Activated CD4-positive, alpha-beta T cell treated with anti-CD3 and anti-CD28 coated beads, Interleukin-2, amount 10 ng/mL, durations not matched to agents 24 days and 14 days (primary cell): ENCODE data around the gene OSBPL5. TPM values are rescaled to one million over a fixed set of nuclear protein-coding genes. Genes with fewer than 3 reads are reported as not detected.
"Not testable (repeated sequence)": the region's sequence is repeated elsewhere in the genome, so short reads cannot be mapped to it uniquely, and the experiment has no call there.

Experiments
- DNase-seq: peaks from one replicate; pipeline ENCODE4 v3.0.0; 2022
- H3K27ac Mint-ChIP-seq: one replicate; pipeline ENCODE4 v1.8.0; 2022; ENCODE audit warnings: mild to moderate bottlenecking, mixed read lengths
- H3K27me3 Mint-ChIP-seq: one replicate; pipeline ENCODE4 v1.8.0; 2022; ENCODE audit warnings: mixed read lengths
- H3K36me3 Mint-ChIP-seq: one replicate; pipeline ENCODE4 v1.8.0; 2022; ENCODE audit warnings: low read depth, mild to moderate bottlenecking, mixed read lengths
- H3K4me1 Mint-ChIP-seq: one replicate; pipeline ENCODE4 v1.8.0; 2021; ENCODE audit warnings: mixed read lengths
- H3K4me3 Mint-ChIP-seq: one replicate; pipeline ENCODE4 v1.8.0; 2022; ENCODE audit warnings: mild to moderate bottlenecking, moderate library complexity, mixed read lengths
- H3K9me3 Mint-ChIP-seq: one replicate; pipeline ENCODE4 v1.8.0; 2021; ENCODE audit warnings: mixed read lengths
- intact Hi-C: fragments of 100-400 bp; cut with micrococcal nuclease; formaldehyde crosslinking; loops from one replicate; pipeline ENCODE4 v1.15.1; 2023
- total RNA-seq: library from RNA; stranded (reverse); gene quantifications from 2 replicates; pipeline ENCODE4 v1.2.3, GENCODE V29; 2022

OSBPL5 gene
- total RNA-seq, 1 donor from 2014 or later = 3.4 TPM

- DNase-seq = no peak
- Mint-ChIP-seq H3K36me3 (no peaks in the 10 kb centered on the region), H3K9me3 (peaks cover 13% of the 10 kb centered on the region), H3K27me3 (peaks cover 7% of the 10 kb centered on the region), H3K4me3 (no peak overlapping the region), H3K4me1 (no peaks in the 10 kb centered on the region), H3K27ac (no peak overlapping the region)
- intact Hi-C loops = no loop called here
These were observed 13.2 kb upstream of the OSBPL5 start for GRCh38 chr11:3178349-3178748.

DNA sequence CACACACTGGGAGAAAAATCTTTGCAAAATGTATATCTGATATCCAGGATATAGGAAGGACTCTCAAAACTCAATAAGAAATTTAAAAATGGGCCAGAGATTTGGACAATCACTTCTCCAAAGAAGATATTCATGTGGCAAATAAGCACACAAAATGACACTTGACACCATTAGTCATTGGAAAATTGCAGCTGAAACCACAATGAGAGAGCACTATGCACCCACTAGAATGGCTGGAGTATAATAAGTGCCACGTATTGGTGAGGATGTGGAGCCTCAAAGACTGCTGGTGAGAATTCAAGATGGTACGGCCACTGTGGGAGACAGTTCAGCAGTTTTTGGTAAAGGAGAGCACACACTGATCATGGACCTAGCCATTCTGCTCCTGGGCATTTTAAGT, 12.8 kb upstream of the OSBPL5 start:
- H3K27ac Mint-ChIP-seq = no peak overlapping the region
- H3K4me3 Mint-ChIP-seq = no peak overlapping the region
- no peak for DNase-seq
- H3K27me3 Mint-ChIP-seq = peaks cover 7% of the 10 kb centered on the region
- peaks cover 13% of the 10 kb centered on the region for H3K9me3 Mint-ChIP-seq
- no peaks in the 10 kb centered on the region for H3K36me3 Mint-ChIP-seq
- intact Hi-C loops = no loop called here
- H3K4me1 Mint-ChIP-seq = no peaks in the 10 kb centered on the region

DNA sequence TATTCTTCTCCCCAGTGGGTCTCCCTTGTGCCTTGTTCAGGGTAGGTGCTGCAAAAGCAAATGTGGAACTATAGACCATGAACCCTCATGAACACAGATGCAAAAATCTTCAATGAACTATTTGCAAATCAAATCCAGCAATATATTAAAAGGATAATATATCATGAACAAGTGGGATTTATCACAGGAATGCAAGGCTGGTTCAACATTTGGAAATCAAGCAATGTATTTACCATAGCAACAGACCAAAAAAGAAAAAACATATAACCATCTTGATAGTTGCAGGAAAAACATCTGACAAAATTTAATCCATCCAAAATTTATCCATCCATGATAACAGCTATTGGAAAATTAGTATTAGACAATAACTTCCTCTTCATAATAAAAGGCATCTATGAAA, 11.4 kb upstream of the OSBPL5 start:
- Mint-ChIP-seq H3K27me3 (peaks cover 11% of the 10 kb centered on the region), H3K9me3 (peaks cover 13% of the 10 kb centered on the region), H3K36me3 (no peaks in the 10 kb centered on the region), H3K4me1 (no peaks in the 10 kb centered on the region), H3K27ac (no peak overlapping the region), H3K4me3 (no peak overlapping the region)
- intact Hi-C loops = no loop called here
- DNase-seq = no peak

DNA sequence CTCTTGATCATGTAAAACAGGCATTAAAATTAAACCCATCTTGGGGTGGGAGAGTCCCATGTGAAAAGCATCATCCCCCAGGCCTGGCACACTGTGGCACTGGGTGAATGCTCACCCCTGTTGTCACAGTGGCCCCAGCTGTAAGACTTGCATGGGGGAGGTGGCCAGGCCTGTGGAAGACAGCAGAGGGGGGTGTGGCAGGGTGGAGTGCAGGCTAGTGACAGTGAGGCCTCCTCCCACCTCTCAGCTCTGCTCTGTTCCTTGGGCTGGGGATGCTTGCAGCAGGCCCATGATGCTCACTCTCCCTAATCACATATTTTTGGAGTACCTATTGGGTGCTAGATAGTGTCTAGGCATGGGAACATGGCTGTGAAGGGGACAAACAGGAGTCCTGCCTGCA, 10.1 kb upstream of the OSBPL5 start:
- Mint-ChIP-seq H3K4me1 (peaks cover under 1% of the 10 kb centered on the region), H3K4me3 (no peak overlapping the region), H3K27ac (no peak overlapping the region), H3K27me3 (peaks cover 11% of the 10 kb centered on the region), H3K9me3 (peaks cover 13% of the 10 kb centered on the region), H3K36me3 (no peaks in the 10 kb centered on the region)
- intact Hi-C loops = no loop called here
- DNase-seq = no peak

GRCh38 chr11:3174387-3174786, 9.3 kb upstream of the OSBPL5 start:
- Mint-ChIP-seq H3K9me3 (peaks cover 13% of the 10 kb centered on the region), H3K27me3 (peaks cover 17% of the 10 kb centered on the region), H3K4me1 (peaks cover 6% of the 10 kb centered on the region), H3K27ac (no peak overlapping the region), H3K4me3 (no peak overlapping the region), H3K36me3 (no peaks in the 10 kb centered on the region)
- intact Hi-C loops = no loop called here
- DNase-seq = no peak

GRCh38 chr11:3173795-3174194, 8.7 kb upstream of the OSBPL5 start:
- Mint-ChIP-seq H3K27ac (no peak overlapping the region), H3K9me3 (peaks cover 13% of the 10 kb centered on the region), H3K27me3 (peaks cover 21% of the 10 kb centered on the region), H3K36me3 (no peaks in the 10 kb centered on the region), H3K4me3 (no peak overlapping the region), H3K4me1 (peaks cover 8% of the 10 kb centered on the region)
- intact Hi-C loops = no loop called here
- no peak for DNase-seq

DNA sequence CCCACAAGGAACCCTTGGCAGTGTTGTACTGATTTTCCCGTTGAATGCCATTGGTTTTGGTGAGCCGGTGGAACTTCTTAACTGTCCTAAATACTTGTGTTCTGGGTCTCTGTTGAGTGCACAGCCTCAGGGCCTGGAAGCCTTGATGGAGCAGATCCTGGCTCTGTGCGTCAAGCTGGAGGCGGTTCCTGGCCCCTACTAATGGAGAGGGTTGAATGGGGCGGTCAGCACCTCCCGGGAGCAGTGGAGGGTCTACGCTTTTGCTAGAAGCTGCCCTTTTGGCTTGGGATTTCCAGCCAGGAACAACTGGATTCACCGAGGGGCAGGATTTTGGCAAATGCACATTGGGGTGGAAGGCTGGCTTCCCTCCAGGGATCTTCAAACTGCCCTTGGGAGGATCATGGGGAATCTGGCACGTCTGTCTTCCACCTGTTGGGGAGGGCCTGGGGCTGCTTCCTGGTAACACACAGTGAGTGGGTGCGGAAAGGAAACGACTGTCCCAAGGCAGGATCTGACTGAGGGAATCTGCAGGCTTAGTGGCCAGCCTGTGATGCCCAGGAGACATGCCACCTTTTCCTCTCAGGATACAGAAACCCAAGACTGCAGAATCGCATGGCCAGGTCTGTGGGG, 6.9 kb upstream of the OSBPL5 start:
- Mint-ChIP-seq H3K27me3 (peaks cover 28% of the 10 kb centered on the region), H3K4me3 (no peak overlapping the region), H3K36me3 (no peaks in the 10 kb centered on the region), H3K27ac (no peak overlapping the region), H3K9me3 (peaks cover 10% of the 10 kb centered on the region), H3K4me1 (peaks cover 8% of the 10 kb centered on the region)
- intact Hi-C loops = no loop called here
- DNase-seq = no peak

DNA sequence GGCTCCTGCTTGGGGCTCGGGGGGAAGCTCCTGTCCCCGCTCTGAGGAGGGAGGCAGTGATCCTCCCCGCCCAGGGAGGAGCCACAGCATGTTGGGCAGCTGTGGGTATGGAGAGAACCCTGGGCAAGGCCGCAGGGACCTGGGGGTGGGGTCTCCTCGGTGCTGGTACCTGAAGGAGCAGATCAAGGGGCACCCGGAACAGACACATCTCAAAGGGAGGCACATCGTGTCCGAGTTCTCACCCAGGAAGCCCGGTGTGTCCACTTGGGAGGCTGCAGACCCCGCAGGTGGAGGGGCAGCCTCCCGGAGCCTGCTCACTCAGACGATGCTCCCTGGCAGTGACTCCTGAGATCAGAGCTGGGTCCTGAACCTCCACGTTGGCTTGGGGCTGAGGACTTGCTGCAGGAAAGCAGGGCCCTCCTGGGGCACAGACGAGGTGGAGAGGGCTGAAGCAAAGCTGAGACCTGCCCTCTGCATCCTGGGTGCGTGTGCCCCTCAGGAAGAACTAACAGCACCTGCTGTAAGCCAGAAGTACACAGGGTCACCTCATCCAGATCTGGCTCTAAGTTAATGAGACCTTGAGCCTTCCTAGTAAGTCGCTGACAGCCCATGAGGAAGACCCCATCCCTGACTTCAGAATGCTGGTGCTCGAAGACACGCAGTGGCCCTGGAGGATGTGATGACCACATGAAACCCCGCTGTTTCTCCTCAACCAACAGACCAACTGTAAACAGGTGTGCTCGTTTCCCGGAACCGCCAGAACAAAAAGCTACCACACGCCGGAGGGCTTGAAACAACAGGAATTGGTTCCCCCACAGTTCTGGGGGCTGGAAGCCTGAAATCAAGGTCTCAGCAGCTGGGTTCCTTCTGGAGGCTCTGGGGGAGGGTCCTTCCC, 5.9 kb upstream of the OSBPL5 start:
- Mint-ChIP-seq H3K9me3 (peaks cover 4% of the 10 kb centered on the region), H3K4me1 (peaks cover 8% of the 10 kb centered on the region), H3K36me3 (no peaks in the 10 kb centered on the region), H3K27ac (no peak overlapping the region), H3K27me3 (peaks cover 26% of the 10 kb centered on the region), H3K4me3 (no peak overlapping the region)
- intact Hi-C loops = no loop called here
- no peak for DNase-seq

DNA sequence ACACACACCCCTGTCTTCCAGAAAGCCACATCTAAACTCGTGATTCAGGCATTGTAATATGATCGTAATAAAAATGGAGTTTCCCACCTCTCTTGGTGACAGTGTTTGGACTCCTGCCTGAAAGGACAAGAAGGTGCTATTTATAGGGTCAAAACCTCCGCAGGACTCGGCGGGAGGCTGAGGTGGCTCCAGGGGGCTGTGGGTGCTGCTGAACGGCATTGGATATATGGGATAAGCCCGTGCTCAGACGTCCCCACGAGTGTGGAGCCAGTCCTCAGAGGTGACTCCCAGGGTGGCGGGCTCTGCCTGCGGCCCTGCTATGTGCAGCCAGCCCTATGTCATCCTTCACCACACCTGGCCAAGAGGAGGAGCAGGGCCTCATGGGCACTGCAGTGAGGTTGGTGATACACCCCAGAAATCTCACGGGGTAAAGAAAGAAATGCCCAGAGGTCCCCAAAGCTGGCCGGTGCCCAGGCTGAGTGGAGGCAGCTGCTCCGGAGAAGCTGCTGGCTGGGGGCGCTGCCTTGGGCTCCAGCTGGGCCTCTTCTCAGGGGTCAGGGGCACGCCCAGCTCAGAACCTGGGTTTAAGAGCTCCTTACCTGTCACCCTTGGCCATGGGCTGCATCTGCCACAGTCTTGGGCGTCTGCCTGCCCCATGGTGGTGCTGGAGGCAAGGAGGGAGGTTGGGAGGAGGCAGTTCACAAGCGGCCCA, 5.1 kb upstream of the OSBPL5 start:
- DNase-seq = no peak
- H3K4me1 Mint-ChIP-seq = peaks cover 12% of the 10 kb centered on the region
- intact Hi-C loops = no loop called here
- H3K27ac Mint-ChIP-seq = peak overlapping the region; percentile 26
- H3K27me3 Mint-ChIP-seq = peaks cover 30% of the 10 kb centered on the region
- H3K9me3 Mint-ChIP-seq = no peaks in the 10 kb centered on the region
- H3K36me3 Mint-ChIP-seq = no peaks in the 10 kb centered on the region
- H3K4me3 Mint-ChIP-seq = peak overlapping the region; percentile 58

DNA sequence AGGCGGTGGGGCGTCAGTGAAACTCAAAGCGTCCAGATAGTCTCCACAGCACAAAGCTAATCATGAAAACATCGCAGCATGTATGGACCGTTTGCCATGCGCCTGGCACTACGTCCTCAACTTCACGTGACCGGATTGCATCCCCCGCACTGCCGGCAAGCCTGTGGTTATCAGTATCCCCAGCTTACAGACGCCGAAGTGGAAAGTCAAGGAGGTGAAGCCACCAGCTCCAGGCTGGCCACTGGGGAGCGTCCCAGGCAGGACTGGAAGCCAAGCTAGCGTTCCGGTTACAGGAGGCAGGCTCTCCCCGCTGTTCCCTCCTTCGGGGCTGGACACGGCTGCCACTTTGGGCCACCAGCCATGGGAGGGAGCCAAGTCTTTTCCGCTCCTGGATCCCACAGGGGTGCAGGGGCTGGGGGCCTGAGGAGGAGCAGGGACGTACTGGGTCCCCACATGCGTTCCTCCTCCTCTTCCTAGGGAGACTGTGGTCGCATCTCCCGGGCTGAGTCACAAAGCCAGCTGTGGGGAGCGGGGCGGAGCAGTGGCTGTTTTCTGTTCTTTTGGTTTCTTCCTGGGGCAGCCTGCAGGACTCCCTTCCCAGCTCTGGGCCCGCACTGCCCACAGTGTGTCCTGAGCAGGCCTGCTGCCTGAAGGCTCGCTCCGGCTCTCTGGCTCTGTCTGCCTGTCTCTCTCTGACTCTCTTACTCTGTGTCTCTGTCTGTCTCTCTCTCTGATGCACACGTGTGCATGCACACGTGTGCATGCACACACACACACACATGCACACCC, 4.3 kb upstream of the OSBPL5 start:
- intact Hi-C loops = loop anchor here (5.0 kb wide), 1 partner anchor 112 kb away; the partner anchor contains the start of gene CARS1
- DNase-seq = no peak
- no peaks in the 10 kb centered on the region for H3K9me3 Mint-ChIP-seq
- H3K4me1 Mint-ChIP-seq = peaks cover 12% of the 10 kb centered on the region
- H3K4me3 Mint-ChIP-seq = peak overlapping the region; percentile 58
- H3K27me3 Mint-ChIP-seq = peaks cover 32% of the 10 kb centered on the region
- H3K27ac Mint-ChIP-seq = peak overlapping the region; percentile 26
- no peaks in the 10 kb centered on the region for H3K36me3 Mint-ChIP-seq

- not testable (repeated sequence) for H3K9me3 Mint-ChIP-seq, H3K27ac Mint-ChIP-seq, H3K36me3 Mint-ChIP-seq, H3K4me3 Mint-ChIP-seq, DNase-seq
- Mint-ChIP-seq H3K27me3 (peaks cover 35% of the 10 kb centered on the region), H3K4me1 (peaks cover 12% of the 10 kb centered on the region)
- intact Hi-C loops = loop anchor here (5.0 kb wide), 1 partner anchor 111 kb away; the partner anchor contains the start of gene CARS1
These were observed 3.7 kb upstream of the OSBPL5 start for GRCh38 chr11:3168742-3169254.

GRCh38 chr11:3167143-3168119, 2.3 kb upstream of the OSBPL5 start:
- H3K4me3 Mint-ChIP-seq = no peak overlapping the region
- peaks cover 45% of the 10 kb centered on the region for H3K27me3 Mint-ChIP-seq
- no peaks in the 10 kb centered on the region for H3K9me3 Mint-ChIP-seq
- no peaks in the 10 kb centered on the region for H3K36me3 Mint-ChIP-seq
- no peak overlapping the region for H3K27ac Mint-ChIP-seq
- peaks cover 12% of the 10 kb centered on the region for H3K4me1 Mint-ChIP-seq
- intact Hi-C loops = loop anchor here (5.0 kb wide), 1 partner anchor 110 kb away; the partner anchor contains the start of gene CARS1
- no peak for DNase-seq
